NOMO-1 treated with DMSO at 0.1 percent for 48 hours (cell line): ENCODE data around the gene EZH2.
A peak's percentile ranks its signal among the peaks of the same experiment; 100 is the strongest.

Experiments
- DNase-seq: peaks from one replicate; lab custom pipeline; 2025; ENCODE audit not compliant: unreplicated experiment; lab: John Stamatoyannopoulos, UW

Gene EZH2

DNA sequence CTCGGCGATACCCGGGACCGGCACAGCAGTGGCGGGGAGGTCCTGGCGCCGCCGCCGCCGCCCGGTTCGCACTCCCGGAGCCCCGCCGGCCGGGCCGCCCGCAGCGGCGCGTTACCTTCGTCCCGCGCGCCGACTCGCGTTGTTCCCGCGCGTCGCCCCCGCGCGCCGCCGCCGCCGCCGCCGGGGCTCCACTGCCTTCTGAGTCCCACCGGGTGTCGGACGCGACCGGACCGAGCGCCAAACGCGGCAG lies at the start of gene EZH2:
EZH2 (minus strand) TSS at position 243 of the 250 bp plus-strand sequence. CDS start 36,993 bp downstream, outside the sequence.
- no peak for DNase-seq

DNA sequence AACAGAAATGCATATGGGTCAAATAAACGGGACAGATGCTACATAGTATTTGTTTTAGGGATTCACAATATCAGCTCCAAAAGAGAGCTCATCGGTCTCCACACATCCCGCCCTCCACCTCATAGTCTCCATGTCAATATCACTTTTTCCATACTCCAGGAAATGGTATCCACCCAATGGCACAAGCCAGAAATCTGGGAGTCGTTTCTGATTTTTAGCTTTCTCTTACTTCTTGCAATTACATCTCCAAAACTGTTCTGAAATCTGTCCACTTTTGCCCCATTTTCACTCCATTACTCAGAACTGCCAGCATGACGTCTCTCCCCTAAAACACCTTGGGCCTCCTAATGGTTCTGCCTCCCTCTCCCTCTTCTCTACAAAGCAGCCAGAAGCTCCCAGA lies 47.4 kb upstream of the EZH2 start:
- no peak for DNase-seq

DNA sequence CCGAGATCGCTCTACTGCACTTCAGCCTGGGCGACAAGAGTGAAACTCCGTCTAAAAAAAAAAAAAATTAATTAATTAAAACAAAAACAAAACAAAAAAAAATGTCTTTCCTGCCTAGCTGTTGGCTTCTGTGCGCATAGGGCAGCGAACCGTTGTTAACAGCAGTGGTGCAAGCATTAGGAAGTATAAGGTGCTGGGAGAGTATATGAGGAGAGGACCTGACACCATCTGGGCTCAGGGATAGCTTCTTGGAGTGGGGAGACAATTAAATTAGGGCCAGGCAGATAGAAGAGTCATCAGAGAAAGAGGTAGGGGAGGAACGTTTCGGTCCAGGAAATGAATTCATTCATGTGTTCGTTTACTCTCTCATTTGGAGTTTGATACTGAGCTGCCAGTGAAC lies 46.2 kb upstream of the EZH2 start:
- no peak for DNase-seq

DNA sequence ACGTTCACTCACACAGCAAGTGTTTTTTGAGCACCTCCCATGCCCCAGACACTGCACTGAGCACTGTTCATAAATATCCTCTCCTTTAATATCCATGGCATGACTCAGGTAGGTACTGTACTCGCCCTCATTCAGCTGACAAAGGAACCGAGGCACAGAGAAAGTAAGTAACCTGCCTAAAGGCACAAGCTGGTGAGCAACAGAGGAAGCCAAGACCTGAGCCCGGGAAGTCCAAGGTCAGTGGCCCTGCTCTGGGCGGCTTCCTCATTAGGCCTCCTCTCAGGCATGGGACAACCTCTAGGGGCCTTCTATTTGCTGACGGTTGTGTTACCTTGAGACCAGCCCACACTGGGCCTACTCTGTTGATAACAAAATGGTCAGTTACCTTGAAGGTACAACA lies 45.1 kb upstream of the EZH2 start:
- DNase-seq = no peak

DNA sequence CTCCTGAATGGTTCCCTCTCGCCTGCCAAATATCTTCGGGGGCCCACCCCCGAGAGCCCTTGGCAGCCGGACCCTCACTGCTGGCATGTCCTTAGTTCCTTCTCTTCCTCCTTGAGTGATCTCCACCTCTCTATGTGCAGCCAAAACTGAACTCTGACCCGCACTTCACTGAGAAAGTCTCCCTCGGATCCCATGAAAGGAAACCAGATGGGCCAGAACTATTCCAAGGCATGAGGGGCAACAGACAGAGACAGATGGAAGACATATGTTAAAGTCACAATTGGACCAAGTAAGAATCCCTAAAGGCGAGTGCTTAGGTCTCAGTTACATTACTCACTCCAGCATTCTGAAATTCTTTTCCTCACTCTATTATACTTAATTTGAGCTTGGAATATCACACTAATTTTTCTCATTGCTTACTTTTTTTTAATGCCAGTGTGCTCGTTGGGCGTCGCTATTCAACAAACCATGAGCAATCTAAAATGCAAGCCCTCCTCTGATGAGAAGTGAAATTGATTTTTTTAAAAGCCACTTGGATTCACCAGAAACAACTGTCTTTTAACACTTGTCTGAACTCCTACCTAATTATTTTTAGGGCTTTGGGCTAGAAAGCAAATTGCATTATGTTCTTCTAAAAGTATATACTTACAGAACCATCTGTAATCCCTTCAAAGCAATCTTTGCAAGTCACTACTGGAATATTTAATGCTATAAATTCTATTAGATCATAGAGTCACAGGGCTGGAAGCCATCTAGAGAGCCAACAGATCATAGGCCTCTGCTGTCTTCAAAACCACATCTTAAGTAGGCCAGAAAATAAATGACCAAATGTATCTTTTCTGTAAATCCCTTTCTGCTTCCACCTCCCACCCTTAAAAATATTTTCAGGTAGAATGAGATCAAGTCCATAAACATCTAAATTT lies 43.3 kb upstream of the EZH2 start:
- no peak for DNase-seq

DNA sequence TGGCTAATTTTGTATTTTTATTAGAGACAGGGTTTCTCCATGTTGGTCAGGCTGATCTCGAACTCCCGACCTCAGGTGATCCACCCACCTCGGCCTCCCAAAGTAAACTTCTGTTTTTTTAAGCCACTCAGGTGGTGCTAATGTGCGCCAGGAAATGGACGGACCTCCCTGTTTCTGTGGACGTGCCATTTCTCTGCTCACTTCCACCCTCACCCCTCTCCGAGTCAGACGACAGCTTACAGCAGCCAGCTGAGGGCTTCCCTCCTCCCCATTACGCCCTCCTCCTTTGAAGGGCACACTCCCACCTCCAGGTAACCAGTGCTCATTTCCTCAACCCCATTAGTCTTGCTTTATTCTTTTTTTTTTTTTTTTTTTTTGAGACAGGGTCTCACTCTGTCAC lies 41.7 kb upstream of the EZH2 start:
- DNase-seq = no peak

DNA sequence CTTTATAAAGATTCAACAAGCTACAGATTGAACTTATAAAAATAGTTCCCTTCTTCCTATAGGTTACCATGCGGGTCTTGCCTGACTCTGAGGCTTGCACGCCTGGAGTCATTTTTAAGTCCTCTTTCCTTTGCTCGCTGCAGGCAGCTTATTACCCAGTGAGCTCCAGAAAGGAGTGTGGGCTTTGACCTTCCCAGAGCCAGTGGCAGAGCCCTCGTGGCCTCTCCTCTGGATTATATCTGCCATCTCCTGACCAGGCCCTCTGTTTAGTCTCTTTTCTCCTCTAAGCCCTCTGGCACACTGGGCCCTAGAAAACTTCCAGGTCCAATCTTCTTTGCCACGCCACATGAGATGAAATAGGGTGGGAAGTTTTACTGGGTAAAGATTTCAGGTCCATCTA lies 39.9 kb upstream of the EZH2 start:
- no peak for DNase-seq

DNA sequence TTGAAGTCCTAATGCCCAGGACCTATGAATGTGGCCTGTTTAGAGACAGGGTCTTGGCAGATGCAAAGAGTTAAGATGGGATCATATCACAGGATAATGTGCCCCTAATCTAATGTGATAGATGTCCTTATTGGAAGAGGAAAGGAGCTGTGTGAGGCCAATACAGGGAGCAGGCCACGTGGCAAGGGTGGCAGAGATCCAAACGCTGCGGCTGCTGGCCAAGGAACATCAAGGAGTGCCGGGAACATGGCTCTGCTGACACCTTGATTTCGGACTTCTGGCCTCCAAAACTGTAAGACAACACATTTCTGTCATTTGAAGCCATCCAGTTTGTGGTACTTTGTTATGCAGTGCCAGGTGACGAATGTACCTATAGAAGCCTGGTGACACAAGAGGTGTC lies 37.7 kb upstream of the EZH2 start:
- no peak for DNase-seq

DNA sequence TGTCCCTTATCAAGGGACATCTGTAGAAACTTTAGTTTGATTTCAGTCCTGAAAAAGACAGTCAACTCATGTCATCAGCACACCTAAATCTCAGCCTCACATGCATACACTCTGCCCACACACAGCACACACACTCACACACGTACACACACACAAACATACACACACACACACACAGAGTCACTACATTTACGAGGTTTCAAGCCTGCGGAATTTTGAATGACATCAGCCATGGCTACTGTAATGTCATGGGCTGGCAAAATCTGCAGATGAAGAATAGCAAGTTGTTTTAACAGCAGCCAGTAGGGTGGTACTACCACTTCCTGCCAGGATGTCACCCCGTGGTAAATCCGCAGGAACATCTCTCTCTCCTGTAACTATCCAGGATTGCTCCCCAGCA lies 37.1 kb upstream of the EZH2 start:
- no peak for DNase-seq

DNA sequence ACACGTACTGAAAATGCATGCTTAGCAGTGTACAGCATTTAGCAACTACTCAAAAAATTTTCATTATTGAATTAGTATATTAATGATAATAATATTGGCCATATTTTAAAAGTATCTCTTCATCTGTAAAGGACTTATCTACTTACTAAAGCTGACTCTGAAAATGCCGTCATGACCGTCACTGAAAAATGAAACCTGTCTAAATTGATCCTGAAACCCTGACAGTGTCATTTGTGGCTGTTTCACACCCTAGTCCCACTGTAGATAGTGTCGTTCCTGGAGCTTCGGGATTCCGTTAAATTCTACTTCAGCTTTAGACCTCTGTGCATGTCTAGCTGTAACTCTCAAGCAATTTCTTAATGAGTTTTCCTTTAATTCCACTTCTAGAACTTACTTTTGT lies 35.8 kb upstream of the EZH2 start:
- no peak for DNase-seq

DNA sequence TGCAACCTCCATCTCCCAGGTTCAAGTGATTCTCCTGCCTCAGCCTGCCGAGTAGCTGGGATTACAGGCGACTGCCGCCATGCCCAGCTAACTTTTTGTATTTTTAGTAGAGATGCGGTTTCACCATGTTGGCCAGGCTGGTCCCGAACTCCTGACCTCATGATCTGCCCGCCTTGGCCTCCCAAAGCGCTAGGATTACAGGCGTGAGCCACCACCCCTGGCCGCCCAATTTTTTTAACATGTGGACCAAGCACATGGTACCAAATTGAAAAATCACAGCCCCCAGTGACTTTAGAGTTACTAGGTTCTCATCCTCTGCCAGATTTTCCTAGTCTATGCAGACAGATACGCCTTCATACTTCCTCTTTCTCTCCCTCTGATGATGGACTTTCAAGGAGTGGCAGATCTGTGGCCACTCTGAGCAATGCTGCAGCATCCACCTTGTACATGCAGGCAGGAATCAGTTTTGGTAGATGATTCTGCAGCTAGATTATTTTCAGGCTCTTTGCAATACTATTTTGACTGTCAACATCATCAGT lies 34.0 kb upstream of the EZH2 start:
- DNase-seq = peak; percentile 1

DNA sequence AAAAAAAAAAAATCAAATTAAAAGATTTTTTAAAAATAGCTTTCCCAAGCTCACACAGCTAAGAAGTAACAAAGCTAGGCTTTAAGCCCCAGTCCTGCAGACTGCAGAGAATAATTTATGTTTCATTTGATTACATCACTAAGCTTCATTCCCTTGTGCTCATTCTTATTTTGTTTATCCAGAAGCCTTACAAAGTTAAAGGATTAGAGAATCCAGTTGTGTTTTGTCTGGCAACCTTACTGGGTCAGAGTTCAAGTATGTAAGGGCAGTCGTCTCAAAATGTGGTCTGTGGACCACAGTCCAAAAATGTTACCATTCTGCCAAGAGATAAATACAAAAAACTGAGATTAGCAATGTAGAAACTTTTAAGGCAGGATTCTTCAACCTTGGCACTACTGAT lies 32.1 kb upstream of the EZH2 start:
- DNase-seq = no peak

DNA sequence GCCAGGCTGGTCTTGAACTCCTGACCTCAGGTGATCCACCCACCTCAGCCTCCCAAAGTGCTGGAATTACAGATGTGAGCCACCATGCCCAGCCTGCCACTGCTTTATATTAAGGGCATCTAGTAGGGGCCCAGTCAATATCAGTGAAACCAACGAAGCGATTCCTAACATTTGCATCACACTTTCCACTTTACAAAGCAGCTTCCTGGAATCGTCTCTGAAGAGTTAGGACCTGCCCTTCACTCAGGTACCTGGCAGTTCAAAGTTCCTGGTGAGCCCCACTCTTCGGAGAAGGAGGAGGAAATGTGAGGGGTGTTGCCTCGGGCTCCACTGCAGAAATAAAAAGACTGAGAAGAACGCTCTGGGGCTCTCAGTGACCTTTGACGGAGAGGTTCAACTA lies 31.1 kb upstream of the EZH2 start:
- no peak for DNase-seq

DNA sequence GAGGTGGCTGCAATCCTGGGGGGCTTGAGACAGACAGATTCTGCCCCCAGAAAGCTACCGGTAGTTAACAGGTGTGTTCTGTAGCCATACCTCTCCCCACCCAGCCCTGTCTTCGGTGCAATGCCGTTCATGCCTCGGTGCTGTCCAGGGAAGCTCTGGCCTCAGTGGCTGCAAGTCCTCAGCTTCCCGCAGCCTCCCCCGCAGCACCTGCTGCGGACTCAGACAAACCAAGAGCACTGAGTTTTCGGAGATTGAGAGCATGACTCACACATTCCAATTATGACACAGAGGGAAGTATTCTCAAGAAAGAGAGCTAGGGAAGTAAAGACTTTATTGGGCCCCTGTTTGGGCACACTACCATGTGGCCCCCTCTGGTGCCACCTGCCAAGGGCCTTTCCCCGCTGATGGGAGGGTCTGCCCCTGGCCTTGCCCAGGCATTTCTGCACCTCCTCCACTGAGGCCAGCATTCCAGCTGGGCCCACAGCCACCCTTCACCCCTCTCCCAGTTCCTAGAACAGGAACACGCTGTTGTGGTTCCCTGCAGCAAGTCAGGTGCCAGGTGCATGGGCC lies 30.2 kb upstream of the EZH2 start:
- DNase-seq = peak; percentile 29

DNA sequence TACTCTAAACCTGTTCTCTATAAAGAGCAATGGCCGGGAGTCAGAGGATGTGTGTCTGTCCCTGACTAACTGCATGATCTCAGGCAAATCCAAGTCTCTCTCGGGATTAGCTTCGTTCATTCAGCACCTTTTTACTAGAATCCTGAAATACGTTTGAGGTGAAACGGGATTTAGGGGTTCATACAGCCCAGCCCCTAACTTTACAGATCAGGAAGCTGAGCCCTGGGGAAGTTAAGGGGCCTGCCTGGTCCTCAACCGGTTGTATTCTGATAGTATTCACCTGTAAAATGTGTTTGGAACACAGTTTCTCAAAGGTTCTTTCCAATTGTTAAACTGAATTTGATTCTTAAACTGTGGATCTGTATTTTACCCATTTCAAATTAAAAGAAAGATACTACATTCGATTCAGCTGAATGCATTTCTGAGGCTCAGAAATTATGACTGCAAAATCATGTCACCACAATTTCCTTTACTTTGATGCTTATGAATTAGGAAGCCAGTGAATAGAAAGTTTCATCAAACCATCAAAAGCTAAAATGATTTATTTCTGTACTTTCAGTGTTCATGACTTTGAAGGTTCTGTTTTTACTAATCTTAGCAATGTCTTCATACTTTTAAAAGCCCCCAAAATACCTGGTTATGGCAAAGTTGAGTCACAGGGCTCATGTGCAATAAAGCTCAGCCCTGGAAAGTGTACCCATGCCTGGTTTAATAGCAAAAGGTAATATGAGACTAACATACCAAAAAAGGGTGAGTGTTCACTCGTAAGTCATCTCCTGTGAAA lies 28.9 kb upstream of the EZH2 start:
- DNase-seq = no peak

DNA sequence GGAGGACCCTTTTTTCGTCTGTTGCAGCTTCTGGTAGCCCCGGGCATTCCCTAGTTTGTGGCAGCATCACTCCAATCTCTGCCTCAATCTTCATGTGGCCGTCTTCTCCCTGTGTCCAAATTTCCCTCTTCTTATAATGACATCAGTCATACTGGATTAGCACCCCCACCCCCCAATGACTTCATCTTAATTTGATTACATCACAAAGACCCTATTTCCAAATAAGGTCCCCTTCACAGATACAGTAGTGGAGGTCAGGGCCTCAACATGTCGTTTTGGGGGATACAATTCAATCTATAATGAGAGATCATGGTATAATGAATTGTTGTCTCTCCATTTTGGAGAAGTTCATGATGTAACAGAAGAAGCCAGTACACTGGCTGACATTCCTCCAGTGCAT lies 28.1 kb upstream of the EZH2 start:
- no peak for DNase-seq

DNA sequence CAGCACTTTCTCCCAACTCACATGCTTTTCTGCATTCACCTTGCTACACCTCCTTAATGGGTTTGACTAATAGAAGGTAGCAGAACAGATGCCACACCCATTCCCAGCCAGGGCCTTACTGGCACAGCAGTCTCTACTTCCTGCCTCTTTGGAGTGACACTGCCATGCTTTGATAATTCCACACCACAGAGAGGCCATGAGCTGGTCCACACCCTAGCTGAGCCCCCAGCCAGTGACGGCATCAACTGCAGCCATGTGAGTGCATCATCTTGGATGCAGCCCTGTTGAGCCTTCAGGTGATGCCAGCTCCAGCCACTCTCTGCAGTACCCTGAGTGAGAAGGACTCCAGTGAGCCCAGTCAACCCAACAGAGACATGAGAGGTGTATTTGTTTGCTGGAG lies 27.5 kb upstream of the EZH2 start:
- no peak for DNase-seq

DNA sequence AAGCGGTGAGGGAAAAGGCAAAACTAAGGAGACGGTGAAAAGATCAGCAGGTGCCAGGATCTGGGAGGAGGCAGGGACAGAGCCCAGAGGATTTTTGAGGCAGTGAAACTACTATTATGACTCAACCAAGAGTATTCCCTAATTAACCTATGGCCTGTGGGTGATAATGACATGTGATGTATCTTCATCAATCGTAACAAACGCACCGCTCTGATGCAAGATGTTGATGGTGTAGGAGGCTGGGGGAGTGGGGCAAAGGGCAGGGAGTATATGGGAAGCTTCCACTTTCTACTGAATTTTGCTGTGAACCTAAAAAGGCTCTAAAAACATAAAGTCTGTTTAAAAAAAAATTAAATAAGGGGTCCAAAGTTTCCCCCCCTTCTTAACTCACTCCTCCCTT lies 25.5 kb upstream of the EZH2 start:
- DNase-seq = peak; percentile 12

DNA sequence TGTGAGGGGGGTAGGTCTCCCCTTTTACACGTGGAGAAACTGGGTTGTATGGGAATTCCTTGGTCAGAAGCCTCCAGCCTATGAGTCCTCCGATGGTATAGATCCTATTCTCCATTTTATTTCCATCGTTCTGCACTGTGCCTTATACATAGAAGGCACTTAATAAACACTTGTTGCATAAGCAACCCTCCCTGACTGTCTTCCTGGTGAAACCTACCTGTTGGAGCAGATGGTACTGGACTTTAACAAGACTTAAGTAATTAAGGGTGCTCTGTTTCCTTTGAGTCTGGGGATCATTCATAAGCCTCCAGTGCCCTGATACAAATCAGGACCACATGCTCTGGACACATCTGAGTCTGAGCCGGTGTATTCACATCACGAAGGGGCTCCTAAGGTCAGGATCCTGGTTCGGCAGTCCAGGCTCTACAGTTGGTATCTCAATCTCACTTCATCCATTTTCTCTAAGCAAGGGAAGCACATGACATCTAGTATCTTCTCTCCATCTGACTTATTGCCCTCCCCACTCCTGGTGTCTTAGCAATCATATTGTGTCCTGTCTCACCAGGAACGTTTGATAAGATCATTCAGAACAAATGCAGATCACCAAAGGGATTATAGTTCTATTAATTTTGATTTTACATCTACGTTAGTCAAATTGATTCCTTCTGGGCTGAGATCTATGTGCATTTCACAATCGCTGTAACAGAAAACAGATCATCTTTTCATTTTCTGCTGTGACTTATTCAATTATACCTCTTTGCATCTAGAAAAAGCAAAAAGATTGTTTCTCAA lies 22.8 kb upstream of the EZH2 start:
- no peak for DNase-seq

DNA sequence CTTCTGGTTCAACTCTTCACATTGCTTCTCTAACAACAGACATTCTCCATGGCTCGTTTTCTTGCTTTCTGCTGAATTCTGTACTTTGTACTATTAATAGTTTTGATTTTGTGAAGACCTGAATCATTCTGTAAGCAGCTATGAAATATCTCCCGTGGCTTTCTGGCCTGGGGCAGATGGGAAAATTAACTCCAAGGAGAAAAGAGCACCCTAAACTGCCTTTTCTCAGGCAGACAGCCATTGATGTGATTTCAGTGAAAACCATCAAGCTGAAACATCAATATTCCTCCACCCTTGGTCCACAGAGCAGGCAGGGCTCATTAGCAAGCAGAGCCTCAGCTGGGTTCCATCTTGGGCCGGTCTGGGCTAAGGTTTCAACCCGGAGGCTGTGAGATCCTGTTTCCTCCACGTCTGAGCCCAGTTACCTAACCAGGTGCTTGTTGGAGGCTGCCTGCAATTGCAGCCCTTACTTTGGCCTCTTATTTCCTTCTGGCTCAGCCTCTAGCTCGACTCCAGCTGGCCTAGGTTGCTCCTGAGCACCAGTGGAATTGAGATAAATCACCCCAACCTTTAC lies 21.1 kb upstream of the EZH2 start:
- DNase-seq = no peak

DNA sequence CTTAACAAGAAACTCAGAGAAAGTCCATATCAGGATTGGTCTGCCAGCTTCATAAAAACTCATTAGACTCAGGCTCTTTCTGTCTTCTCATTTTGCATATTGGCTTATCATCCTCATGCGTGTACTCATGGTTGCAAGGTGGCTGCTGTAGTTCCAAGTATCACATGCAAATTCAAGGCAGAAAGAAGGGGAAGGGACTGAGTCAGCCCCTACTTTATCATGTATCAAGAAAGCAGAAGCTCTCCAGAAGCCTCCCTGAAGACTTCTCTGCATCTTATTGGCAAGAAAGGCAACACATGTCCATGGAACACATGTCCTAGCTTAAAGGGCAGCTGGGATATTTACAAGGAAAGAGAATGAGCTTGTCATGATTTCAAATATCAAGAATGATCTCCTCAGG lies 19.4 kb upstream of the EZH2 start:
- no peak for DNase-seq
